Measurements from ENCODE around the gene DNHD1. TPM values are rescaled to one million over a fixed set of nuclear protein-coding genes. Genes with fewer than 3 reads are reported as not detected.

DNHD1 gene
- total RNA-seq, 4 donors from 2014 or later: 5.9 to 13.6 (median 8.4) TPM

DNA sequence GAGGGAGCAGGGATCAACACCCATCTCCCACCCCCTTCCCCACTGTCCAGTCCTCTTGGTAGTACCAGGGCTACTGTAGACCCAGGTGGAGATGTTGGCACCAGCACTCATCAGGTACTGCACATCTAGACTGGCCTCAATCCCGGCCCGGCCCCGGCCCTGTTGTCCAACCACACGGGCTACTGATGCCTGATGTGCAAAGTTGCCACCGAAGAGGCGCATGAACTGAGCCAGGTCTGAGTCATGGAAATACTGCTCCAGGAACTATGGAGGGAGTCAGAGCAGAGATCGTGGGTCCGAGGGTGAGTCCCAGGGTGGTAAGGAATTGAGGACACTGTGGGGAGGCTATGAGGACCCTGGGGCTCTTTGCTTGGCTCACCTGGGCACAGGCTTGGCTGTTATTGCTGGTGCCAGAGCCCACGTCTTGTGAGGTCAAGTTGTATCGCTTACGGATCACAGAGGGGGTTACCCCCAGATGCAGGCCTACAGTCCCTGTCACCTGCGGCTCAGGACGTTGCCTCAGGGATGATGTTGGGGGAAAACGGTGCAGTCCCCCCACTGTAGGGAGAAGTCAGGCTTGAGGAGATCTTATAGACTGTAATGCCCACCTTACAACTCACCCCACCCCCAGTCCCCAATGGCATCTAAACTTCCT, 119.6 kb downstream of the DNHD1 start:
- TF ChIP-seq POLR2A (IDR thresholded peaks at IDR 0.05): no peak
- TF ChIP-seq CTCF (IDR thresholded peaks at IDR 0.05): no peak
- no peak for DNase-seq (ENCODE audit: low spot score in 2 of 2)
- WGBS, 2 donors: 92 to 95% methylated on average over 9 to 14 of the region's 14 CpGs
- intact Hi-C loops (cut with DNase I; ENCODE audit: low total_unique reads): no loop called here
- H3K4me3 ChIP-seq (ENCODE audit: low read depth, poor library complexity, severe bottlenecking): no peak overlapping the region

DNA sequence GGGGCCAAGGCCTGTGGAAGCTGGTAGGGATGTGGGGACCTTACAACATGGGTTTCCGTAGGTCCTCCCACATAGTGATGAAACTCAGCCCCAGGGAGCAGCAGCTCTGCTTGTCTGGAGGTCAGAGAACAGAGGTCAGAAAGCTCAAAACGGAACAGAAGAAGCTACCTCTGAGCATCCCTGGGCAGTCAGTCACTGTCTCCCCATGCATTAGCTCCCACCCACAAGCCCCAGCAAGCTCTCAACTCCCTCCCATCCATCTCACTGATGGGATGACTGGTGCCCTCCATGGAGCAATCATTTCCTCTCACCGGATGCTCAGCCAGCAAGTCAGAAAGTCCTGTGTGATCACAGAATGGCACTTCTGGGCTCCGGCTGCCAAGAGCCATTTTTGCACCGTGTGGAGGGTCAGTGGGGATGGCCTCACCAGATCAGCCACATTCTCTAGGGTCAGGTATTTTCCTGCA, 120.3 kb downstream of the DNHD1 start:
- intact Hi-C loops (cut with DNase I; ENCODE audit: low total_unique reads): no loop called here
- H3K4me3 ChIP-seq (ENCODE audit: low read depth, poor library complexity, severe bottlenecking): no peak overlapping the region
- DNase-seq (ENCODE audit: low spot score in 2 of 2): no peak
- TF ChIP-seq POLR2A (IDR thresholded peaks at IDR 0.05): no peak
- WGBS, 2 donors: 78 to 85% methylated on average over 5 of the region's 5 CpGs

GRCh38 chr11:6618117-6619003, 121.3 kb downstream of the DNHD1 start:
- WGBS, 2 donors: 6% methylated on average over 15 of the region's 15 CpGs
- intact Hi-C loops (cut with DNase I; ENCODE audit: low total_unique reads): no loop called here
- no peak for TF ChIP-seq POLR2A (IDR thresholded peaks at IDR 0.05)
- TF ChIP-seq CTCF (IDR thresholded peaks at IDR 0.05): no peak
- DNase-seq (ENCODE audit: low spot score in 2 of 2): peak in 1 of 2 donors; percentile 49
- peak overlapping the region; percentile 56 for H3K4me3 ChIP-seq (ENCODE audit: low read depth, poor library complexity, severe bottlenecking)

DNA sequence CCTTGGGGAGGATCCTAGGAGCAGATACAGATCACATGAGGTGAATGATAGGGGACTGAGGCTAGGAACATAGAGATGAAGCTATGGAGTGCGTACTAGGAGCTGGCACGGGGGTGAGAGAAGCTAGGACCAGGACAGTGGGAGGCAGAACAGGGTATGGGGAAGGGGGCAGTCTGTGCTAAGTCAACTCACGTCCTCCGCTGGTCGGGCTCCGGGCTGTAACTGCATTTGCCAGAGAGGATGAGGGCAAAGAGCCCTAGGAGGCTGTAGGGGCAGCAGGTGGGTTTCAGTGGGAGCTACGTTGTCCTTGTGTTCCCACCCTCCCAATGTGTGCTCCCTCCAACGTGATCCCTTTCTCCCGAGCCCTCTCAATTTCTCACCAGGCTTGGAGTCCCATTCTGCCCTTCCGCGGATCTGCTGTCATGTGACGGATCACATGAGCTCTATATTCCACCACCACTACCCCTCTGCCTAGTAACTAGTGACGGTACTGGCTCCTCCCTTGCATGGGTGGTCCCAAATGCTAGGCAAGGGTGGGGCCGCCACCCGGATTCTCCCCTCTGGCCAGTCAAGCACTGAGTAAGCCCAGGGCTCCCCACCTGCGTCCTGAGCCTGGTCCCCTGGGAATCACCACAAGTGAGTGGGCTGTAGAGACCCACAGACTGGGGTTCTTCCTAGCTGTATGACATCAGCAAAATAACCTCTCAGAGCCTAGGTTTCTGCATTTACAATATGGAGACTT, 122.1 kb downstream of the DNHD1 start, which contains the start of gene TPP1:
Gene TPP1 (minus strand): TSS at position 419 of the 742 bp plus-strand sequence. CDS start 22 bp downstream, at position 397.
- H3K4me3 ChIP-seq (ENCODE audit: low read depth, poor library complexity, severe bottlenecking): peak within 1 kb of the TSS; percentile 56
- peak in 1 of 2 donors; percentile 62 for TF ChIP-seq POLR2A (IDR thresholded peaks at IDR 0.05)
- TF ChIP-seq CTCF (IDR thresholded peaks at IDR 0.05): no peak
- 1% methylated on average over 16 of the region's 16 CpGs for WGBS, 2 donors
- DNase-seq (ENCODE audit: low spot score in 2 of 2): peak; percentile 96 to 99
- intact Hi-C loops (cut with DNase I; ENCODE audit: low total_unique reads): no loop called here

DNA sequence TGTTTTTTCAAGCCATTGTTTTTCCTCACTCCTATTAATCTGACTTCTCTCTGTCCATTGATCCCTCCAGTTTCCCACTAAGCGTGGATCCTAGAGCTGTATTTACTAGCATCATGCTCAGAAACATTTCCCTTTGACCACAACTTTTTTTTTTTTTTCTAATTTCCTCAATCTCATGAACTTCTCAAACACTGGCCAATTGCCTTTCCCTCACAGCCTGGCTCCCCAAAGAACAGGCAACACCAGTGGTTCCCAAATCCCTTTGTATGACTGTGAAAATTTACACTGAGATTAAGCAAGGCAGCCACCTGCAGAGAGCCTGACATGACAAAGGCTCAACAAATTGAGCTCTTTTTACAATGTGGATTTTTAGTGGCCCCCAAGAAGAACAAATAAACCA, 123.6 kb downstream of the DNHD1 start:
- no peak for TF ChIP-seq CTCF (IDR thresholded peaks at IDR 0.05)
- TF ChIP-seq POLR2A (IDR thresholded peaks at IDR 0.05): no peak
- intact Hi-C loops (cut with DNase I; ENCODE audit: low total_unique reads): no loop called here
- no peak for DNase-seq (ENCODE audit: low spot score in 2 of 2)
- 87 to 95% methylated on average over 1 of the region's 1 CpG for WGBS, 2 donors
- no peak overlapping the region for H3K4me3 ChIP-seq (ENCODE audit: low read depth, poor library complexity, severe bottlenecking)

Other genes starting within 250 kb of the DNHD1 start
- gene CCKBR, start 237.4 kb upstream of the DNHD1 start, total RNA-seq: under 1 TPM in 3 of 4 donors, not detected in 1; 0.13 to 0.71 (median 0.46) TPM
- 10 to 100 TPM; 27.1 to 96.9 (median 48.9) TPM for gene CAVIN3, start 176.8 kb upstream of the DNHD1 start, total RNA-seq
- 10 to 100 TPM; 49.2 to 91.6 (median 63.6) TPM for gene SMPD1, start 106.8 kb upstream of the DNHD1 start, total RNA-seq
- gene APBB1, start 78.2 kb upstream of the DNHD1 start, total RNA-seq: 10 to 100 TPM; 19.7 to 23.4 (median 20.2) TPM
- 1 to 10 TPM in 3 of 4 donors, under 1 TPM in 1; 0.42 to 1.2 (median 1.1) TPM for gene HPX, start 56.3 kb upstream of the DNHD1 start, total RNA-seq
- 10 to 100 TPM; 19.2 to 24.1 (median 22.4) TPM for gene TRIM3, start 23.3 kb upstream of the DNHD1 start, total RNA-seq
- 10 to 100 TPM; 56.6 to 77.5 (median 63.9) TPM for gene ARFIP2, start 15.9 kb upstream of the DNHD1 start, total RNA-seq
- gene TIMM10B, start 15.8 kb upstream of the DNHD1 start, total RNA-seq: 10 to 100 TPM; 20.1 to 28.0 (median 21.9) TPM
- 10 to 100 TPM; 14.9 to 22.7 (median 18.0) TPM for gene RRP8, start 106.3 kb downstream of the DNHD1 start, total RNA-seq
- 10 to 100 TPM; 68.1 to 91.0 (median 74.8) TPM for gene ILK, start 106.5 kb downstream of the DNHD1 start, total RNA-seq
- gene TAF10, start 114.9 kb downstream of the DNHD1 start, total RNA-seq: 100 to 1,000 TPM in 1 of 4 donors, 10 to 100 TPM in 3; 41.1 to 105 (median 61.8) TPM
- 10 to 100 TPM; 49.6 to 65.3 (median 57.9) TPM for gene TPP1, start 122.1 kb downstream of the DNHD1 start, total RNA-seq
- gene DCHS1, start 158.5 kb downstream of the DNHD1 start, total RNA-seq: 1 to 10 TPM; 4.0 to 9.0 (median 5.4) TPM
- 100 to 1,000 TPM in 1 of 4 donors, 10 to 100 TPM in 3; 16.8 to 115 (median 30.5) TPM for gene MRPL17, start 186.1 kb downstream of the DNHD1 start, total RNA-seq